ENCODE data around the gene EFCAB6. TPM values are rescaled to one million over a fixed set of nuclear protein-coding genes. Genes with fewer than 3 reads are reported as not detected.

EFCAB6 gene
- total and polyA plus RNA-seq, 8 donors = 2.0 to 5.5 (median 3.5) TPM

- Histone ChIP-seq H3K9me3 (no peaks in the 10 kb centered on the region), H3K4me3 (no peak overlapping the region), H3K27ac (no peak overlapping the region), H3K4me1 (no peaks in the 10 kb centered on the region), H3K27me3 (peaks cover 0 to 67% of the 10 kb centered on the region in 2 donors), H3K36me3 (no peaks in the 10 kb centered on the region)
- TF ChIP-seq, protein P1, sequence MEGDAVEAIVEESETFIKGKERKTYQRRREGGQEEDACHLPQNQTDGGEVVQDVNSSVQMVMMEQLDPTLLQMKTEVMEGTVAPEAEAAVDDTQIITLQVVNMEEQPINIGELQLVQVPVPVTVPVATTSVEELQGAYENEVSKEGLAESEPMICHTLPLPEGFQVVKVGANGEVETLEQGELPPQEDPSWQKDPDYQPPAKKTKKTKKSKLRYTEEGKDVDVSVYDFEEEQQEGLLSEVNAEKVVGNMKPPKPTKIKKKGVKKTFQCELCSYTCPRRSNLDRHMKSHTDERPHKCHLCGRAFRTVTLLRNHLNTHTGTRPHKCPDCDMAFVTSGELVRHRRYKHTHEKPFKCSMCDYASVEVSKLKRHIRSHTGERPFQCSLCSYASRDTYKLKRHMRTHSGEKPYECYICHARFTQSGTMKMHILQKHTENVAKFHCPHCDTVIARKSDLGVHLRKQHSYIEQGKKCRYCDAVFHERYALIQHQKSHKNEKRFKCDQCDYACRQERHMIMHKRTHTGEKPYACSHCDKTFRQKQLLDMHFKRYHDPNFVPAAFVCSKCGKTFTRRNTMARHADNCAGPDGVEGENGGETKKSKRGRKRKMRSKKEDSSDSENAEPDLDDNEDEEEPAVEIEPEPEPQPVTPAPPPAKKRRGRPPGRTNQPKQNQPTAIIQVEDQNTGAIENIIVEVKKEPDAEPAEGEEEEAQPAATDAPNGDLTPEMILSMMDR (IDR thresholded peaks at IDR 0.05) = no peak
- intact Hi-C loops (cut with DNase I) = no loop called here
- DNase-seq = peak in 1 of 4 donors; percentile 21
- no peak for ATAC-seq
Measured at GRCh38 chr22:43851058-43851978, 39.2 kb upstream of the EFCAB6 start.

DNA sequence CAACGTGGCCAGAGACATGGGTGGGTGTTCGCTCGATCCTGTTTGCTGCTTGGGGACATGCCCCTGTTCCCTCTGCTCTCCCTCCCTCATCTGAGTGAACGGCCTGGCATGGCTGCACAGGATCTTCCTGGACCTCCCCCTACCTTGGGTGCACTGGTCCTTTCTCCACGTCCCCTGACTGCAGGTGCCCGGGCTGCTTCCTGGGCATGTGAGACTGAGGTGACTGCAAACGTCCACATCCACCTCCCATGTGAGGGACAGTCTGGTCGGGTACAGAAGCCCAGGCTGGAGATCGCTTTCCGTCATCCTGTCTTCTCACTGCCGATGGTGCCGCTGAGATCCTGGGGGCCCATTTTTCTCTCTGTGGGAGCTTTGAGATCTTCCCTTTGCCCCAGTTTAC lies 38.4 kb upstream of the EFCAB6 start:
- no peaks in the 10 kb centered on the region for H3K36me3 ChIP-seq
- H3K4me3 ChIP-seq = no peak overlapping the region
- H3K27me3 ChIP-seq = peaks cover 0 to 75% of the 10 kb centered on the region in 2 donors
- no peaks in the 10 kb centered on the region for H3K9me3 ChIP-seq
- TF ChIP-seq, protein P1 (IDR thresholded peaks at IDR 0.05) = no peak
- no peaks in the 10 kb centered on the region for H3K4me1 ChIP-seq
- ATAC-seq (no peak), DNase-seq (peak in 1 of 4 donors; percentile 27)
- intact Hi-C loops (cut with DNase I) = no loop called here
- H3K27ac ChIP-seq = no peak overlapping the region

DNA sequence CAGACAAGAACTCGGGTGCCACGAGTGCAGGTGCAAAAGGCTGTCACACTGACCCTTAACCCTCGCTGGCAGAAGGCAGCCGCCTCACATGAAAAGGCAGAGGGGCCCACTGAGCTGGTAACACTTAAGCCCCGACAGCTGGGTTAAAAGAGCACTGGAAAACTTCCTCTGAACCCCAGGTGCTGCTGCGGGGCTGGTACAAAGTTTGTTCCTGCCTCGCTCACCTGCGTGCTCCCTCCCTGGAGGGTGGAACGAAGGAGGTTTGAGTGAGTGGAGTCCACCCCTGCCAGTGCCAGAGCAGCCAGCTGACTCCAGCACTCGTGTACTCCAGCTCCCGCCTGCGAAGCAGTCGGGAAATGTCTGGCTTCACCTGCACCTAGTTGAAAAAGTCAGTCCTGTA lies 37.6 kb upstream of the EFCAB6 start:
- DNase-seq (peak in 1 of 4 donors; percentile 14), ATAC-seq (no peak)
- intact Hi-C loops (cut with DNase I) = no loop called here
- Histone ChIP-seq H3K4me3 (no peak overlapping the region), H3K27me3 (peaks cover 0 to 80% of the 10 kb centered on the region in 2 donors), H3K4me1 (no peaks in the 10 kb centered on the region), H3K36me3 (no peaks in the 10 kb centered on the region), H3K9me3 (no peaks in the 10 kb centered on the region), H3K27ac (no peak overlapping the region)
- TF ChIP-seq, protein P1 (IDR thresholded peaks at IDR 0.05) = no peak

DNA sequence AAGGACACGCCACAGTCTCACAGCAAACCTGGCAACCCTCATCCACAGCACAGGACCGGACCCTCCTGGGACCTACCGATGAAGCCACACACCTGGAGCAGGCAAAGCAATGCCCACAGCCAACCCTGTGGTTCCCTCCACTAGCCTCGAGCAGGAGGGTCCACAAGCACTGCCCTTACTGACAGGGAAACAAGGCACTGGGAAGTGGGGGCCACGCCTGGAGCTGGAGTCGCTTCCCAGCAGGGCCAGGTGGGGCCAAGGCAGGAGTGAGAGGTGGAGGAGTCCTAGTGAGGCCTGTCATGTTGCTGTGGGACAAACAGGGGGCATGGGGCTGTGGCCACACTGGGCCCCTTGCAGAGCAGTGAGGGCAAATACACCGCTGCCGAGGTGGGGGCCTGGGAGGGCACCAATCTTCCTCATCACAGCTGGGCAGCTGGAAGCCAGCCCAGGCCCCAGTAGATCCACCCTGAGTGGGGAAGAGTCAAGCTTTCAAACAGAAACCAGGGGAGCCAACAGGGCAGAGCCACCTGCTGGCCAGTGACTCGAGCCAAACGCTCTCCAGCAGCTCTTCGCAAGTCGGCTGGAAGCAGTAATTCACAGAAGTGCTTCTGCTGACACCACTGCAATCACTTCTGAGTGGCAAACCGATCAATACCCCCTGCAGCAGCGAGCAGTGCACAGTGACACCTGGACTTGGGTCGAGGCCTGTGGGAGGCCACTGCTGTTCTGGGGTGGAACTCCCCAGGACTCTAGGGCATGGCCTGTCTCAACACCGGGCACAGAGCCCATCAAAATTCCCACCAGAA lies 36.5 kb upstream of the EFCAB6 start:
- intact Hi-C loops (cut with DNase I) = no loop called here
- peak in 1 of 4 donors; percentile 18 for DNase-seq
- TF ChIP-seq, protein P1 (IDR thresholded peaks at IDR 0.05) = no peak
- Histone ChIP-seq H3K36me3 (no peaks in the 10 kb centered on the region), H3K27me3 (peaks cover 0 to 79% of the 10 kb centered on the region in 2 donors), H3K27ac (no peak overlapping the region), H3K4me3 (no peak overlapping the region), H3K9me3 (no peaks in the 10 kb centered on the region), H3K4me1 (no peaks in the 10 kb centered on the region)
- peak; percentile 30 for ATAC-seq

All from left lung (tissue), 10 donors.